Activated CD8-positive, alpha-beta memory T cell treated with anti-CD3 and anti-CD28 coated beads, Interleukin-2, amount 10 ng/mL, durations not matched to agents 7 days and 5 days (primary cell): ENCODE data around the gene ZNF385B. TPM values are rescaled to one million over a fixed set of nuclear protein-coding genes. Genes with fewer than 3 reads are reported as not detected.
A peak's percentile ranks its signal among the peaks of the same experiment; 100 is the strongest.
"Not testable (repeated sequence)": the region's sequence is repeated elsewhere in the genome, so short reads cannot be mapped to it uniquely, and the experiment has no call there.

ENCODE experiments used
- ATAC-seq: fragments of 150-1000 bp; cut with Tn5 transposase; one replicate; pipeline ENCODE4 v1.10.0; 2021; ENCODE audit warnings: moderate library complexity
- CTCF ChIA-PET: fragments of 350-600 bp; sonication (Branson Sonifier 250); formaldehyde crosslinking; loops from one replicate; lab custom pipeline; 2021; ENCODE audit warnings: antibody characterized with exemption; lab: Charles Lee
- DNase-seq: peaks from one replicate; pipeline ENCODE4 v3.0.0-alpha.2; 2020
- H3K27ac Mint-ChIP-seq: one replicate; pipeline ENCODE4 v1.8.0; 2021; ENCODE audit warnings: mild to moderate bottlenecking, mixed read lengths
- H3K27me3 Mint-ChIP-seq: one replicate; pipeline ENCODE4 v1.8.0; 2021; ENCODE audit warnings: mixed read lengths
- H3K36me3 Mint-ChIP-seq: one replicate; pipeline ENCODE4 v1.8.0; 2021; ENCODE audit warnings: mild to moderate bottlenecking, mixed read lengths
- H3K4me1 Mint-ChIP-seq: one replicate; pipeline ENCODE4 v1.8.0; 2021; ENCODE audit warnings: mixed read lengths
- H3K4me3 Mint-ChIP-seq: one replicate; pipeline ENCODE4 v1.8.0; 2021; ENCODE audit warnings: mild to moderate bottlenecking, moderate library complexity, mixed read lengths
- H3K9me3 Mint-ChIP-seq: one replicate; pipeline ENCODE4 v1.8.0; 2022; ENCODE audit warnings: low read depth, mixed read lengths
- total RNA-seq, 2 experiments: library from RNA; stranded (reverse); gene quantifications; one replicate each; pipeline ENCODE4 v1.2.3, GENCODE V29; 2021

Gene ZNF385B
- not detected for total RNA-seq

DNA sequence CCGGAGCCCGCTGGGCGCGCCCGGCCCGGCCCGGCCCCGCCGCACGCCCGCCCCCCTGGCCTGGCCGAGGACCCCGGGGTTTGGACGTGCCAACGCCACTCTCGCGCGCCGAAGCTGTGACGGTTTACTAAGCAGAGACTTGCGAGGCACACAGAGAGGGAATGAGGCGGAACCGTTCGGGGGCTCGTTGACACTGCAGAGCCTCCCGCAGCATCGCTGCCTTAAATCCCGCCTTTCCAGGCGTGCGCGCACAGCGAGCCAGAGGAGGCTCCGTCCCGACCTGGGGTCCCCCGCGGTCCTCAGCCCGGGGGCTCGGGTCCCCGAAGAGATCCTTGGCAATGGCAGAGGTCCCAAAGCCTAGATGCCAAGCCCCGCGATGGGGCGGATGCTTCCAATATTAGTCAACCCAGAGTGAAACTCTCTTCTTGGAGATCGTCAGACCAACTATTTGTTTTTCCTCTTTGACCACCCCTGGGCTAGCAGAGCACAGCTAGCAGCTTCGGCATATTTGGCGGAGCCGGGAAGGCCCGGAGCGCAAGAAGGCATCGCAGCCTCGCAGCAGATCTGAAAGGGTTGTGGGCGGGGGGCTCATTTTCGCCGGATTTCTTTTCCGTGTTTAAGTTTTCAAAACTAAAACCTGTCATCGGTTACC is at the start of gene ZNF385B:
Gene ZNF385B, minus strand, starts transcription at position 197 of the 652 bp plus-strand sequence.
- peaks cover 13% of the 10 kb centered on the region for H3K4me1 Mint-ChIP-seq
- no peak for DNase-seq
- ATAC-seq = peak; percentile 63
- peak within 1 kb of the TSS; percentile 39 for H3K4me3 Mint-ChIP-seq
- H3K27me3 Mint-ChIP-seq = peaks cover 72% of the 10 kb centered on the region
- no peaks in the 10 kb centered on the region for H3K36me3 Mint-ChIP-seq
- H3K27ac Mint-ChIP-seq = no peak within 1 kb of the TSS
- H3K9me3 Mint-ChIP-seq = no peaks in the 10 kb centered on the region
- CTCF ChIA-PET = no interaction called here

DNA sequence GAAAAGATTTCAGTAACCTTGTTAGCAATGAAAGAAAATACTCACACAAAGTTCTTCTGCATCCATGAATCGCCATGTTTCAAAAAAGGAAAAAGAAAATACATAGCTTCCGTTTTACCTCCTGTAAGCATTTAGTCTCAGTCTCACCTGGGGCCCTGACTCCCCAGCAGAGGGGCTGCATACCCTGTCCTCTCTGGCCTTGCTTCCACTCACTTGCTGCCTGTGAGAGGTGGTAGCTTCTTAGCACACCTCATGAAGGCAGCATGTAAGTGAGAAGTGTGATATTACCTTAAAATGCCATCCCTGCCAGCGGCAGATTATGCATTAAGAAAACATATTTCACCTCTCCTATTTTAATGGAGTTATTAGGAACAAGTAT is 49.3 kb upstream of the ZNF385B start:
- Mint-ChIP-seq H3K4me1 (no peaks in the 10 kb centered on the region), H3K4me3 (no peak overlapping the region), H3K36me3 (no peaks in the 10 kb centered on the region), H3K27ac (no peak overlapping the region), H3K9me3 (no peaks in the 10 kb centered on the region), H3K27me3 (peaks cover 4% of the 10 kb centered on the region)
- CTCF ChIA-PET = no interaction called here
- no peak for ATAC-seq
- no peak for DNase-seq

DNA sequence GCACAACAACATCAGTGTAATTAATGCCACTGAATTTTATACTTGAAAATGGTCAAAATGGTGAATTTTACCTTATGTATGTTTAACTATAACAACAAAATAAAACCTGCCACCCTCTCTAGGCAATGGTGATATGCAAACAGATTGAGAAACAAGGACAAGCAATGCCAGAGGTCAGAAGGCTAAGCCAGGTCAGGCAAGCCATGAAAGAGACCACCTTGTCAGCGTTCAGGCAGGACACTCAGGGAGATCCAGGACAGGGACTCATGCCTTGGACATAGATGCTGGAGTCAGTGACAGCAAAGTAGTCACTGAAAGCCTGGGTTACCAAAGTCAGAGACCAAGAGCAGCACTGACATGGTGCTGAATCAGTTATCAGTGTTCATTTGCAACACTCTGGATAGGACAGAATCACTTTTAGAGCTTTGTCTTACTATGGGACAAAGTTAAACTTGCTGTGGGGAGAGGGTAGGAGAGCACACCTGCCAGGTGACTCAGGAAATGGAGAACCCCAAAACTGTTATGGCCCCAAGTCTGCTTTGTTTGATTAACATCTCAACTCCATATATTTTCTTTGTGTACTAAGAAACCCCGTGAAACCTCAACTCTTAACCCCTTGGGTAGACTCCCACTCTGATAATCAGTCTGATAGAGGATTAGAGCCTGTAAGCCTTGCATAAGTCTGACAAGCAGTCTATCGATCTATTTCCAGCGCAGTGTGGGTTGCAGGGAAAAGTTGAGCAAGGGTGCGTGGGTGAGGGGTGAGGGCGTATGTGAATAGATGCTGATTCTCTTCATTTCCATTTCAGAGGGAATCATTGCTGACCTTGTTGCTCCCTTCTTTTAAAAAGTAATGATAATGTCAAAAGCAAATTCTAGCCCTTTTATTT is 48.7 kb upstream of the ZNF385B start:
- peaks cover 4% of the 10 kb centered on the region for H3K27me3 Mint-ChIP-seq
- H3K4me3 Mint-ChIP-seq = no peak overlapping the region
- H3K36me3 Mint-ChIP-seq = no peaks in the 10 kb centered on the region
- no peaks in the 10 kb centered on the region for H3K4me1 Mint-ChIP-seq
- no peak for ATAC-seq
- CTCF ChIA-PET = no interaction called here
- H3K27ac Mint-ChIP-seq = no peak overlapping the region
- H3K9me3 Mint-ChIP-seq = no peaks in the 10 kb centered on the region
- no peak for DNase-seq

DNA sequence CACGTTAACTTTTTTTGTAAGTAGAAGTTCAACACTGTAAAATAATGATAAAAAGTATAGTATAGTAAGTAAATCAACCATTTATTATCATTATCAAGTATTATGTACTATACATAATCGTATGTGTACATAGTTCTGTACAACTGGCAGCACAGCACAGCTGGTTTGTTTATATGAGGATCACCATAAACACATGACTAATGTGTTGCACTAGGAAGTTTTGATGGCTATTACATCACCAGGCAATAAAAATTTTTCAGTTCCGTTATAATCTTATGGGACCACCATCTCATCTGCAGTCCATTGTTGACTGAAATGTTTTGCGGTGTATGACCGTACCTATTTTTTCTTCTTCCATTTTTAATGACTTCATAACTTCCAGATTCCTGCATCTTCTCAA is 39.2 kb upstream of the ZNF385B start:
- no peaks in the 10 kb centered on the region for H3K9me3 Mint-ChIP-seq
- no peak overlapping the region for H3K27ac Mint-ChIP-seq
- no peak overlapping the region for H3K4me3 Mint-ChIP-seq
- CTCF ChIA-PET = no interaction called here
- H3K27me3 Mint-ChIP-seq = peaks cover 3% of the 10 kb centered on the region
- ATAC-seq (no peak), DNase-seq (no peak)
- no peaks in the 10 kb centered on the region for H3K36me3 Mint-ChIP-seq
- no peaks in the 10 kb centered on the region for H3K4me1 Mint-ChIP-seq

DNA sequence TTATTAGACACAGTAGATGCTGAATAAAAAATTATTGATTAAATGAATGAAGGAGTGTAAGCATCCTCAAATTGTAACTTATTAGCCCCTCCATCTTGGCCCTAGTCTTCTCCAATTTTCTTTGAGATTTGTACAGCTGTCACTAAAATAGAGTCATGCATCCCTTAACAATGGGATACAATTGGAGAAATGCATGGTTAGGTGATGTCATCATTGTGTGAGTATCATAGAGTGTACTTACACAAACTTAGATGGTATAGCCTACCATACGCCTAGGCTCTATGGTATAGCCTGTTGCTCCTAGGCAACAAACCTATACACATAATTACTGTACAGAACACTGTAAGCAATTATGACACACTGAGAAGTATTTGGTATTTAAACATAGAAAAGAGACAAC is 38.3 kb upstream of the ZNF385B start:
- no peaks in the 10 kb centered on the region for H3K4me1 Mint-ChIP-seq
- ATAC-seq (no peak), DNase-seq (no peak)
- H3K27ac Mint-ChIP-seq = no peak overlapping the region
- no peak overlapping the region for H3K4me3 Mint-ChIP-seq
- H3K27me3 Mint-ChIP-seq = peaks cover 1% of the 10 kb centered on the region
- H3K36me3 Mint-ChIP-seq = no peaks in the 10 kb centered on the region
- CTCF ChIA-PET = no interaction called here
- no peaks in the 10 kb centered on the region for H3K9me3 Mint-ChIP-seq

DNA sequence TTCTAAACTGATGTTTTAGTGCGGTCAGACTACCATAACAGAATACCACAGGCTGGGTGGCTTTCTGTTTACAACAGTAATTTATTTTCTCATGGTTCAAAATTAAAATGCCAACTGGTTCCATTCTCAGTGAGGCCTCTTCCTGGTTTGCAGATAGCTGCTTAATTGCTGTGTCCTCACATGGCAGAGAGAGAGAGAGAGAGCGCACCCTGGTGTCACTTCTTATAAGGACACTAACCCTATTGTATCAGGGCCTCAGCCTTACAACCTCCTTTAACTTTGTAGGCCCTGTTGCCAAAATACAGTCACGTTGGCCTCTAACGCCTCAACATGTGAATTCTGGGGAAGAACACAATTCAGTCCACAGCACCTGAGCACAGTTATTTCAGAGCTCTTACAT is 37.5 kb upstream of the ZNF385B start:
- no peaks in the 10 kb centered on the region for H3K9me3 Mint-ChIP-seq
- H3K36me3 Mint-ChIP-seq = no peaks in the 10 kb centered on the region
- no peak overlapping the region for H3K27ac Mint-ChIP-seq
- CTCF ChIA-PET = no interaction called here
- H3K4me1 Mint-ChIP-seq = no peaks in the 10 kb centered on the region
- DNase-seq (peak; percentile 43), ATAC-seq (peak; percentile 65)
- no peak overlapping the region for H3K4me3 Mint-ChIP-seq
- no peaks in the 10 kb centered on the region for H3K27me3 Mint-ChIP-seq

DNA sequence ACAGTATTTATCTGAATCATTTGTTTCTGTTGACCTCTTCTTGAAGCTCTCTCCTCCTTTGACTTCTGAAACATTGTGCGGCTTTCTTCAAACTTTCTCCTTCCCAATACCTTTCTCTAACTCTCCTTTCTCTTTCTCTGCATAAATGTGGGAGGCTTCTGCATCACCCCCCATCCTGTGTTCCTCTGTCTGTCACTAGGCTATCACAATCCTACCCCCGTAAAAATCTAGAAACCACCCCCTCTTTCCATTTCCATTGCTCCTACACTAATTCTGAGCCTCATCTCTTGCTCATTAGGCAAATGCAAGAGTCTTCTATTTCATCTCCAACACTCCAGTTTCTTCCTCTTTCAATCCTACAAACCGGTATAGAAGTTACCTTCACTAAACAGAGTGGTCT is 32.2 kb upstream of the ZNF385B start:
- ATAC-seq = no peak
- Mint-ChIP-seq H3K4me3 (no peak overlapping the region), H3K4me1 (no peaks in the 10 kb centered on the region), H3K27ac (no peak overlapping the region), H3K27me3 (no peaks in the 10 kb centered on the region), H3K36me3 (no peaks in the 10 kb centered on the region), H3K9me3 (no peaks in the 10 kb centered on the region)
- no peak for DNase-seq
- CTCF ChIA-PET = no interaction called here

DNA sequence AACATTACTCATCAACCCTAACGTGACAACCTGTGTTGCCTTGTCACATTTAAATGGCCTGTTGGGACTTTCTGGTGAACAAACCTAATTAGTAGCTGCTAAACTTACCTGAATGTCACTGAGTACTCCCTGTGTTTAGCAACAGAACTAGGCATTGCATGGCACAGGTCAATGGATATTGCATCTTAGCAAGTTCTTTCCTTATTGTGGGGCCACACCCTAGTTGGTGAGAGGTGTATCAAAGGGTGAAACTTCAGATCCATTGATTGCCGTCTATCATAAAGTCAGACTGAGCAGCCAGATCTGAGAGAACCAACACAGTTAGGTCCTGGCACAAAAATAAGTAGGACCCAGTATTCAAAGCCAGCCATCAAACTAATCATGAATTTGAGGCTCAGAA is 29.8 kb upstream of the ZNF385B start:
- Mint-ChIP-seq H3K27ac (no peak overlapping the region), H3K4me3 (no peak overlapping the region), H3K27me3 (no peaks in the 10 kb centered on the region), H3K9me3 (no peaks in the 10 kb centered on the region), H3K4me1 (no peaks in the 10 kb centered on the region), H3K36me3 (no peaks in the 10 kb centered on the region)
- no peak for DNase-seq
- ATAC-seq = no peak
- CTCF ChIA-PET = no interaction called here

DNA sequence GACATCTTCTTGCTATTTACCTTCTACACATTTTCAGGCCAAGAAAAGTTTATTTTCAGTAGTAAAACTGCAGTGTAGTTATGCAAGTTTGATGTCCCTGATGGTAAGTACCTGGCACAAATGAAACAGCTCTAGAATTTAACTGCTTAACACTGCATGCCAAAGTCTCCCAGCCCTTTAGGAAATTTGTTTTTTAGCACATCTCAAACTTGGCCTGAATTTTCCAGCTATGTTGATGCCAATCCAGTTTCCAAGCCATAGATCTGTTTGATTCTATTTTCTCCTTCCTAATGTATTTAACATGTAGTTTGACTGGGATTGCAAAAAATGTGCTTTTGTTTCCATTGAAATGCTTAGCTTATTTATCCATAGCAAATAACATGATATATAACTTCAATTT is 29.3 kb upstream of the ZNF385B start:
- Mint-ChIP-seq H3K27me3 (no peaks in the 10 kb centered on the region), H3K4me1 (no peaks in the 10 kb centered on the region), H3K27ac (no peak overlapping the region), H3K9me3 (no peaks in the 10 kb centered on the region), H3K36me3 (no peaks in the 10 kb centered on the region), H3K4me3 (no peak overlapping the region)
- ATAC-seq = no peak
- CTCF ChIA-PET = no interaction called here
- no peak for DNase-seq

DNA sequence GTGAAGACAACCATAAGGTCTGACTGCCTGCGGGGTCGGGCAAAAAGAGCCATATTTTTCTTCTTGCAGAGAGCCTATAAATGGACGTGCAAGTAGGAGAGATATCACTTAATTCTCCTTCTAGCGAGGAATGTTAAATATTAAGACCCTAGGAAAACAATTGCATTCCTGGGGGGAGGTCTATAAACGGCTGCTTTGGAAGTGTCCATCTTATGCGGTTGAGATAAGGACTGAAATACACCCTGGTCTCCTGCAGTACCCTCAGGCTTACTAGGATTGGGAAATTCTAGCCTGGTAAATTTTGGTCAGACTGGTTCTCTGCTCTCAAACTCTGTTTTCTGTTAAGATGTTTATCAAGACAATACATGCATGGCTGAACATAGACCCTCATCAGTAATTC is 27.2 kb upstream of the ZNF385B start:
- H3K27ac Mint-ChIP-seq, CTCF ChIA-PET, H3K36me3 Mint-ChIP-seq, H3K4me3 Mint-ChIP-seq, DNase-seq, H3K4me1 Mint-ChIP-seq, H3K27me3 Mint-ChIP-seq, ATAC-seq, H3K9me3 Mint-ChIP-seq: not testable (repeated sequence)

DNA sequence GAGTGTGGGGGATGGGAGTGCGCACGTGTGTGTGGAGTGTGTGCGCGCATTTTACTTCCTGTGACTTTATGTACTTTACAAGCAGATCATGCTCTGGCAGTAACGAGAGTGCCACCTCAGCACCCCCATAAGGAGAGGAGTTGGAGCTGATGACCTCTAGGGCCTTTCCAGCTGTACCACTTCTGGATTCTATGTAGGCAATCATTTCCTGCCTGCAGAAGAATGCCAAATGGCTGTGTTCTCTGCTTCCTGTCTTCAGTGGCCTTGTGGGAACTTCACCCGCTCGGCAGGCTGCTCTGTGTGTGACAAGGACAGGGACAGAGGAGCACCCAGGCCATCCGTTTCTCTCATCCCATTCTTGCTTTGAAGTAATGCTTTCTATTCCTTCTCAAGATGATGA is 22.8 kb upstream of the ZNF385B start:
- no peaks in the 10 kb centered on the region for H3K4me1 Mint-ChIP-seq
- DNase-seq (no peak), ATAC-seq (no peak)
- no peaks in the 10 kb centered on the region for H3K9me3 Mint-ChIP-seq
- H3K36me3 Mint-ChIP-seq = no peaks in the 10 kb centered on the region
- H3K4me3 Mint-ChIP-seq = no peak overlapping the region
- peaks cover 8% of the 10 kb centered on the region for H3K27me3 Mint-ChIP-seq
- no peak overlapping the region for H3K27ac Mint-ChIP-seq
- CTCF ChIA-PET = no interaction called here

DNA sequence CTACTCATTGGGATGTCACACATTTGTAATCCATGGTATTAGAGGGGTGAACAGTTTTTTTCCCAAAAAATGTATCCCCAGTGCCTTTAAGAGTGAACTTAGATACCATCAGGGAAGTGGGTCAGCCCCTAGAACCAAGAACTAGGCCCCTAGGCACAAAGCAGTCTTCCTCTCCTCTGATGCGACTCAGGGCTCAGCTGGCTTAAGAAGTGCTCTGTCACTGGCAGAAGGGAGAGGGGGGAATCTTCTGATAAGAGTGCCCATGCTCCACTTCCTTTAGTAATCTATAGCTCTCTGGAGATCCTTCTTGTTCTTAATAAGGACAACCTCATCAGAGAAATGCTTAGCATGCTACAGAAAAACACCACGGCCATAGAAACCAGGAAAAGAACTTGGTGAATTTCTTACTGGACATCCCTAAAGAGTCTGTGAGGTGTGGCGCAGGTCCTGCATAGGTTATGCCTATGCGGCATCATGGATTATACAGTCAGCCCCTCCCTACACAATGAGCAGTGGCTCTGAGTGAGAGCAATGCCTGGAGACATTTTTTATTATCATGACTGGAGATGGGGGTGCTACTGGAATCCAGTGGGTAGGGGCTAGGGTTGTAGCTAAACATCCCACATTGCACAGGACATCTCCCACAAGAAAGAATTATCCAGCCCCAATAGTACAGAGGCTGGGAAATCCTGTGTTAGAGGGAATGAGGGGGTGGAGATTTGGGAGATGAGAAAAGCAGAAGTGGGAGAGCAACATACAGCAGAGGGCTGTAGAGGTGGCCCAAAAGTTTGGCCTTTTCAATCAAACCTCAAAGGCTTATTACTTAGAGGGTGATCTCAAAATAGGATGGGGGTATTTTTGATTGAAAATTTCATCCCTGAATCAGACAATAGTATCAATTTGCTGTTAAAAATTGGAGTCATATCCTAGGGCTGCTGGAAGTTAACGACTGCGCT is 21.7 kb upstream of the ZNF385B start:
- peaks cover 8% of the 10 kb centered on the region for H3K27me3 Mint-ChIP-seq
- H3K4me1 Mint-ChIP-seq = no peaks in the 10 kb centered on the region
- H3K27ac Mint-ChIP-seq = no peak overlapping the region
- H3K9me3 Mint-ChIP-seq = no peaks in the 10 kb centered on the region
- DNase-seq (no peak), ATAC-seq (no peak)
- no peaks in the 10 kb centered on the region for H3K36me3 Mint-ChIP-seq
- CTCF ChIA-PET = no interaction called here
- H3K4me3 Mint-ChIP-seq = no peak overlapping the region

DNA sequence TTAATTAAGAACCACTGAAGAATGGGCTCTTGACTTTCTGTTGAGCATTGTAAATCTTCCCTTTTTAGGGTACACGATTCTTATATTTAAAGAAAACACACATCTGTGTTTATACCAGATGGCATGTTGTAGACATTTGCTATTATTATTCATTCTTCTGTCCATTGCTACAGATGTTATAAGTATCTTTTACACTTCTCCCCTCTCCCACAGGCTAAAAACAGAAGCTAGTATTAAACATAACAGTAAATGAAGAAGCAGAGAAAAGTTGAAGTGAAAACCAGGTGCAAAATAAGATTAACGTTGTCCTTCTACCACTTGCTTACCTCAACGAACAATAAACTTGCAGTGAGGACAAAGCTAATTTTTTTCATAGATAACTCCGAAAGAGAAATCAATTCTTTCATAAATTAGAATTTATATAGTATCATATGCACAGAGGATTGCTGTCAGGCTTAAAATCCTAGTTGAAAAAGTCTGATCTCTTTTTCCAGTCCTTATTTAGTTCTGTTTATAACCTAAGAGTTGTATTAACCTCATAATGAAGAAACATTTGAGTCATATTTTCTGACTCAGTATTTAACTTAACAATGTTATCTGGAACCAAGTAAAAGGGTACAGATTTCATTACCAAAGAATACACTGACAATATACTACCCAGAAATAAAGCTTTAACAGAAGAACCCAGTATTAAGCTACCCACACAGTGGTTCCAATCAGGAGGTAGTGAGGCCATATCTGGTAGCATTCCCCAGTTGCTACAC is 16.4 kb upstream of the ZNF385B start:
- peaks cover 10% of the 10 kb centered on the region for H3K27me3 Mint-ChIP-seq
- CTCF ChIA-PET = no interaction called here
- DNase-seq (no peak), ATAC-seq (no peak)
- no peak overlapping the region for H3K27ac Mint-ChIP-seq
- no peaks in the 10 kb centered on the region for H3K4me1 Mint-ChIP-seq
- H3K4me3 Mint-ChIP-seq = no peak overlapping the region
- no peaks in the 10 kb centered on the region for H3K9me3 Mint-ChIP-seq
- H3K36me3 Mint-ChIP-seq = no peaks in the 10 kb centered on the region
